Ishikawa (cell line): Measurements from ENCODE around the gene COQ5.
A peak's percentile ranks its signal among the peaks of the same experiment; 100 is the strongest.

Experiments
- CEBPB ChIP-seq: IDR thresholded peaks from 2 replicates; pipeline ENCODE4 v1.6.1; 2012
- CREB1 ChIP-seq: IDR thresholded peaks from 2 replicates; pipeline ENCODE4 v1.6.1; 2012; ENCODE audit warnings: low read depth
- EGR1 ChIP-seq: IDR thresholded peaks from 2 replicates; pipeline ENCODE4 v1.6.1; 2012
- EP300 ChIP-seq: IDR thresholded peaks from 2 replicates; pipeline ENCODE4 v1.6.1; 2012; ENCODE audit warnings: borderline replicate concordance
- FOXM1 ChIP-seq: IDR thresholded peaks from 2 replicates; pipeline ENCODE4 v1.6.1; 2012; ENCODE audit warnings: low read depth, borderline replicate concordance
- NFIC ChIP-seq: IDR thresholded peaks from 2 replicates; pipeline ENCODE4 v1.6.1; 2012
- RAD21 ChIP-seq: IDR thresholded peaks from 2 replicates; pipeline ENCODE4 v1.6.1; 2012; ENCODE audit warnings: low read depth
- TAF1 ChIP-seq: IDR thresholded peaks from 2 replicates; pipeline ENCODE4 v1.6.1; 2012; ENCODE audit warnings: low read depth, mild to moderate bottlenecking
- TCF12 ChIP-seq: IDR thresholded peaks from 2 replicates; pipeline ENCODE4 v1.6.1; 2012; ENCODE audit warnings: low read depth
- TEAD4 ChIP-seq: IDR thresholded peaks from 2 replicates; pipeline ENCODE4 v1.6.1; 2012
- YY1 ChIP-seq: IDR thresholded peaks from 2 replicates; pipeline ENCODE4 v1.6.1; 2012; ENCODE audit warnings: low read depth
- ZBTB7A ChIP-seq: IDR thresholded peaks from 2 replicates; pipeline ENCODE4 v1.6.1; 2012; ENCODE audit warnings: low read depth
- TF ChIP-seq, protein P1 (sequence below): IDR thresholded peaks from 2 replicates; pipeline ENCODE4 v1.6.1; 2012
- TF ChIP-seq, protein P2 (sequence below): IDR thresholded peaks from 2 replicates; pipeline ENCODE4 v1.6.1; 2012; ENCODE audit warnings: low read depth, mild to moderate bottlenecking
- TF ChIP-seq, protein P3 (sequence below): IDR thresholded peaks from 2 replicates; pipeline ENCODE4 v1.6.1; 2012

Gene COQ5, protein sequence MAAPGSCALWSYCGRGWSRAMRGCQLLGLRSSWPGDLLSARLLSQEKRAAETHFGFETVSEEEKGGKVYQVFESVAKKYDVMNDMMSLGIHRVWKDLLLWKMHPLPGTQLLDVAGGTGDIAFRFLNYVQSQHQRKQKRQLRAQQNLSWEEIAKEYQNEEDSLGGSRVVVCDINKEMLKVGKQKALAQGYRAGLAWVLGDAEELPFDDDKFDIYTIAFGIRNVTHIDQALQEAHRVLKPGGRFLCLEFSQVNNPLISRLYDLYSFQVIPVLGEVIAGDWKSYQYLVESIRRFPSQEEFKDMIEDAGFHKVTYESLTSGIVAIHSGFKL

DNA sequence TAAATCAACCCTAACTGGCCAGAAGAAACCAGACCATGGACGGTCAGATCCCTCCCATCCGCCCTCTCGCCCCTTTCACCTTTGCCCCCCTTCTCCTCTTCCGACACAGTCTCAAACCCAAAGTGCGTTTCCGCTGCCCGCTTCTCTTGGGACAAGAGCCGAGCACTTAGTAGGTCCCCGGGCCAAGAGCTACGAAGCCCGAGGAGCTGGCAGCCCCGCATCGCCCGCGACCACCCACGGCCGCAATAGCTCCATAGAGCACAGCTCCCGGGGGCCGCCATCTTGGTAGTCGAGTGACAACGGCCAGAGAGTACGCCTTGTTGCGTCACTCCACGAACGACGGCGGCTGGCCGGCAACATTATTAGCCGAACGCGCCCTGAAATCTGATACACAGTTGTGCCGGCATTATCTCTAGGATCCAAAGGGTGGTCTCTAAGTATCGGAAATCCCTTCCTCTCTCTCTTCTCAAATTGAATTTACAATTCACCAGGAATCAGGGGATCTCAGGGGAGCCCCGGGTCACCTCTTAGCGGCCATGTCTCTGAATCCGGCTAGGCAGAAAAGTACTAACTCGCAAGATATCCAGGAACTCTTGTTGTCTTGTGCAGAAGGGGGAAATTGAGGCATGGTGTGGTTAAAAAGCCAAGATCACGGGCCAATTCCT lies at the start of gene COQ5:
COQ5 (minus strand) TSS at position 298 of the 665 bp plus-strand sequence; CDS start at position 281, 17 bp downstream.
- TF ChIP-seq EGR1 (no peak), TAF1 (peak; percentile 98), CREB1 (peak; percentile 87), TEAD4 (no peak), YY1 (peak; percentile 96), FOXM1 (no peak), EP300 (no peak), NFIC (no peak), RAD21 (no peak), CEBPB (peak; percentile 90), ZBTB7A (peak; percentile 86), TCF12 (peak; percentile 69)
- TF ChIP-seq, protein P1, sequence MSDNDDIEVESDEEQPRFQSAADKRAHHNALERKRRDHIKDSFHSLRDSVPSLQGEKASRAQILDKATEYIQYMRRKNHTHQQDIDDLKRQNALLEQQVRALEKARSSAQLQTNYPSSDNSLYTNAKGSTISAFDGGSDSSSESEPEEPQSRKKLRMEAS, result peak; percentile 66; the same call in 1 of the 2 replicates
- TF ChIP-seq, protein P2, sequence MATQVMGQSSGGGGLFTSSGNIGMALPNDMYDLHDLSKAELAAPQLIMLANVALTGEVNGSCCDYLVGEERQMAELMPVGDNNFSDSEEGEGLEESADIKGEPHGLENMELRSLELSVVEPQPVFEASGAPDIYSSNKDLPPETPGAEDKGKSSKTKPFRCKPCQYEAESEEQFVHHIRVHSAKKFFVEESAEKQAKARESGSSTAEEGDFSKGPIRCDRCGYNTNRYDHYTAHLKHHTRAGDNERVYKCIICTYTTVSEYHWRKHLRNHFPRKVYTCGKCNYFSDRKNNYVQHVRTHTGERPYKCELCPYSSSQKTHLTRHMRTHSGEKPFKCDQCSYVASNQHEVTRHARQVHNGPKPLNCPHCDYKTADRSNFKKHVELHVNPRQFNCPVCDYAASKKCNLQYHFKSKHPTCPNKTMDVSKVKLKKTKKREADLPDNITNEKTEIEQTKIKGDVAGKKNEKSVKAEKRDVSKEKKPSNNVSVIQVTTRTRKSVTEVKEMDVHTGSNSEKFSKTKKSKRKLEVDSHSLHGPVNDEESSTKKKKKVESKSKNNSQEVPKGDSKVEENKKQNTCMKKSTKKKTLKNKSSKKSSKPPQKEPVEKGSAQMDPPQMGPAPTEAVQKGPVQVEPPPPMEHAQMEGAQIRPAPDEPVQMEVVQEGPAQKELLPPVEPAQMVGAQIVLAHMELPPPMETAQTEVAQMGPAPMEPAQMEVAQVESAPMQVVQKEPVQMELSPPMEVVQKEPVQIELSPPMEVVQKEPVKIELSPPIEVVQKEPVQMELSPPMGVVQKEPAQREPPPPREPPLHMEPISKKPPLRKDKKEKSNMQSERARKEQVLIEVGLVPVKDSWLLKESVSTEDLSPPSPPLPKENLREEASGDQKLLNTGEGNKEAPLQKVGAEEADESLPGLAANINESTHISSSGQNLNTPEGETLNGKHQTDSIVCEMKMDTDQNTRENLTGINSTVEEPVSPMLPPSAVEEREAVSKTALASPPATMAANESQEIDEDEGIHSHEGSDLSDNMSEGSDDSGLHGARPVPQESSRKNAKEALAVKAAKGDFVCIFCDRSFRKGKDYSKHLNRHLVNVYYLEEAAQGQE, result no peak
- TF ChIP-seq, protein P3, sequence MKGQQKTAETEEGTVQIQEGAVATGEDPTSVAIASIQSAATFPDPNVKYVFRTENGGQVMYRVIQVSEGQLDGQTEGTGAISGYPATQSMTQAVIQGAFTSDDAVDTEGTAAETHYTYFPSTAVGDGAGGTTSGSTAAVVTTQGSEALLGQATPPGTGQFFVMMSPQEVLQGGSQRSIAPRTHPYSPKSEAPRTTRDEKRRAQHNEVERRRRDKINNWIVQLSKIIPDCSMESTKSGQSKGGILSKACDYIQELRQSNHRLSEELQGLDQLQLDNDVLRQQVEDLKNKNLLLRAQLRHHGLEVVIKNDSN, result no peak; the same call in 1 of the 2 replicates

DNA sequence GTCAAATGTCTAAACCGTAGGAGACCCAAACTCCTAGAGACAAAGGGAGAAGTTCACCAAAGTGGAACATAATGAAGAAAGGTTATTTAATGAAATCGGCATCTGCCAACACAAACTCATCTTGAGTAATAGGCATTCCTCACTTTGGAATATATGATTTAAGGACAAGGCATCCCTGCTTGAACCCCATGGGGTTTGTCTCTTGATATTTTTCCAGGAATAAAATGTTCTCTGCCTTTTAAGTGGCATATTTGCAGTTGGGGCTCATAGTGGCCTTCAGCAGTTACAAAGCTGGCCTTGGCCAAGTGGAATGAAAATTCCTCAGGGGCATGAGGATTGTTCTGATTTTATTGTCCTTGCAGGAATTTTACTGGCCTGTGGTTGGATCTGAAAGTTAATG lies 45.1 kb upstream of the COQ5 start:
- TF ChIP-seq RAD21, result no peak
- TF ChIP-seq EGR1, result no peak
- TF ChIP-seq, protein P3, result no peak
- no peak for TF ChIP-seq EP300
- TF ChIP-seq NFIC, result no peak
- TF ChIP-seq TCF12, result no peak
- TF ChIP-seq ZBTB7A, result no peak
- no peak for TF ChIP-seq FOXM1
- TF ChIP-seq YY1, result no peak
- no peak for TF ChIP-seq CREB1
- TF ChIP-seq TEAD4, result no peak
- no peak for TF ChIP-seq TAF1
- TF ChIP-seq, protein P2, result no peak
- TF ChIP-seq, protein P1, result no peak
- no peak for TF ChIP-seq CEBPB

DNA sequence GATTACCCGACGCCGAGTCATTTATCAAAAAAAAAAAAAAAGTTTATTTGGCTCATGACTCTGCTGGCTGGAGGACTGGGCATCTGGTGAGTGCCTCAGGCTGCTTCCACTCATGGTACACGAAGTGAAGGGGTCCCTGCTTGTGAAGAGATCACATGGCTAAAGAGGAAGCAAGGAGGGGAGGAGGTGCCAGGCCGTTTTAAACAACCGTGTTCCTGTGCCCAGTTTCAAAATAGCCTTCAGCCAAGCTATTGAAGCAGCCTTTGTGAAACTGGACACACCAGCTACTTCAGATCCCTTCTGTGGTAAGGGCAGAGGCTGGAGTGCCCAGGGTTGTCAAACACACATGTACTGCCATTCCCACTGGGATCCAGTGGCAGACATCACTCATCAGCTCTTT lies 44.6 kb upstream of the COQ5 start:
- TF ChIP-seq FOXM1 (no peak), NFIC (no peak), TEAD4 (no peak), TCF12 (no peak), RAD21 (no peak), EP300 (no peak), EGR1 (no peak), CEBPB (no peak), YY1 (no peak), ZBTB7A (no peak), CREB1 (no peak), TAF1 (no peak)
- TF ChIP-seq, protein P2, result no peak
- TF ChIP-seq, protein P3, result no peak
- TF ChIP-seq, protein P1, result no peak
